ENCODE results near the gene URB2. TPM values are rescaled to one million over a fixed set of nuclear protein-coding genes. Genes with fewer than 3 reads are reported as not detected.

The URB2 gene
- polyA plus RNA-seq, 1 of the 3 experiments (the other 2 are of a cell fraction) = 8.2 TPM

GRCh38 chr1:229653420-229653819 is 27.4 kb downstream of the URB2 start:
- Histone ChIP-seq H3K27ac (ENCODE audit: low read depth in 2 of 2, low read length in 1 of 2) (no peak overlapping the region), H3K4me1 (ENCODE audit: control insufficient read depth in 1 of 2, insufficient read depth in 2 of 2, low read depth in 1 of 2, low read length in 1 of 2) (peaks cover 0 to 4% of the 10 kb centered on the region in 2 experiments; a peak in 2 of 4 replicates), H3K4me3 (ENCODE audit: low read depth in 2 of 2, low read length in 1 of 2) (no peak overlapping the region), H3F3A (replicated peaks; ENCODE audit: insufficient read depth) (no peaks in the 10 kb centered on the region), H3K27me3 (ENCODE audit: insufficient read depth) (no peaks in the 10 kb centered on the region), H3K9me2 (no peaks in the 10 kb centered on the region), H3K9ac (no peak overlapping the region), H3K4me2 (no peak overlapping the region), H3K9me3 (no peaks in the 10 kb centered on the region), H3K79me2 (ENCODE audit: insufficient read depth) (no peaks in the 10 kb centered on the region), H2AFZ (ENCODE audit: low read depth) (no peak overlapping the region), H4K20me1 (ENCODE audit: insufficient read depth) (no peaks in the 10 kb centered on the region), H3K36me3 (replicated peaks in 1 of 2; ENCODE audit: control insufficient read depth in 1 of 2, insufficient read depth in 2 of 2, low read length in 1 of 2) (peaks cover 54 to 90% of the 10 kb centered on the region in 2 experiments)
- TF ChIP-seq TAF1 (IDR thresholded peaks at IDR 0.05; ENCODE audit: borderline replicate concordance, low read depth, low read length) = no peak
- no peak for TF ChIP-seq FOXM1 (IDR thresholded peaks at IDR 0.05; ENCODE audit: low read depth)
- no peak for TF ChIP-seq TCF12 (IDR thresholded peaks at IDR 0.05)
- no peak for TF ChIP-seq YY1 (IDR thresholded peaks at IDR 0.05; ENCODE audit: low read depth)
- no peak for TF ChIP-seq MEF2A (IDR thresholded peaks at IDR 0.05; ENCODE audit: borderline replicate concordance, low read depth)
- DNase-seq = no peak
- CTCF ChIA-PET = no interaction called here
- POLR2A ChIA-PET = no interaction called here
- WGBS (ENCODE audit: low lambda C conversion rate) = 83% methylated on average over 1 of the region's 1 CpG

GRCh38 chr1:229655781-229656180 is 29.7 kb downstream of the URB2 start:
- DNase-seq = no peak
- no peaks in the 10 kb centered on the region for H3F3A ChIP-seq (replicated peaks; ENCODE audit: insufficient read depth)
- WGBS (ENCODE audit: low lambda C conversion rate) = 89% methylated on average over 5 of the region's 5 CpGs
- no peaks in the 10 kb centered on the region for H3K9me2 ChIP-seq
- H4K20me1 ChIP-seq (ENCODE audit: insufficient read depth) = no peaks in the 10 kb centered on the region
- H3K4me3 ChIP-seq (ENCODE audit: low read depth in 2 of 2, low read length in 1 of 2) = no peak overlapping the region
- no peaks in the 10 kb centered on the region for H3K9me3 ChIP-seq
- no peak overlapping the region for H2AFZ ChIP-seq (ENCODE audit: low read depth)
- no peak overlapping the region for H3K9ac ChIP-seq
- CTCF ChIA-PET = no interaction called here
- H3K4me2 ChIP-seq = no peak overlapping the region
- H3K27me3 ChIP-seq (ENCODE audit: insufficient read depth) = no peaks in the 10 kb centered on the region
- TF ChIP-seq FOXJ3 (CRISPR knock-in tag; IDR thresholded peaks at IDR 0.05) = no peak
- no peak for TF ChIP-seq FOSL2 (IDR thresholded peaks at IDR 0.05; ENCODE audit: borderline replicate concordance, low read depth)
- TF ChIP-seq YY1 (IDR thresholded peaks at IDR 0.05; ENCODE audit: low read depth) = no peak
- no peak for TF ChIP-seq IRF3 (IDR thresholded peaks at IDR 0.05; ENCODE audit: low read depth, low read length)
- TF ChIP-seq EZH2phosphoT487 (IDR thresholded peaks at IDR 0.05; ENCODE audit: borderline replicate concordance, low read depth) = no peak
- TF ChIP-seq RXRA (IDR thresholded peaks at IDR 0.05; ENCODE audit: borderline replicate concordance, low read depth) = no peak
- TF ChIP-seq TEAD4 (IDR thresholded peaks at IDR 0.05; ENCODE audit: borderline replicate concordance, insufficient read depth) = no peak
- TF ChIP-seq PBX3 (IDR thresholded peaks at IDR 0.05) = no peak
- no peak for TF ChIP-seq ZBTB33 (IDR thresholded peaks at IDR 0.05; ENCODE audit: borderline replicate concordance, low read depth)
- no peak for TF ChIP-seq RAD21 (IDR thresholded peaks at IDR 0.05; ENCODE audit: low read length)
- no peak for TF ChIP-seq RCOR1 (IDR thresholded peaks at IDR 0.05; ENCODE audit: low read length)
- no peak for TF ChIP-seq USF2 (IDR thresholded peaks at IDR 0.05; ENCODE audit: borderline replicate concordance, low read depth, low read length)
- no peak for TF ChIP-seq POLR2AphosphoS5 (IDR thresholded peaks at IDR 0.05; ENCODE audit: low read depth, low read length)
- no peak for TF ChIP-seq RFX5 (IDR thresholded peaks at IDR 0.05; ENCODE audit: low read length)
- no peak for TF ChIP-seq SMC3 (IDR thresholded peaks at IDR 0.05; ENCODE audit: low read depth, low read length)
- POLR2A ChIA-PET = no interaction called here
- no peaks in the 10 kb centered on the region for H3K79me2 ChIP-seq (ENCODE audit: insufficient read depth)
- H3K4me1 ChIP-seq (ENCODE audit: control insufficient read depth in 1 of 2, insufficient read depth in 2 of 2, low read depth in 1 of 2, low read length in 1 of 2) = peaks cover 0 to 11% of the 10 kb centered on the region in 2 experiments; a peak in 2 of 4 replicates
- H3K36me3 ChIP-seq (replicated peaks in 1 of 2; ENCODE audit: control insufficient read depth in 1 of 2, insufficient read depth in 2 of 2, low read length in 1 of 2) = peaks cover 54 to 93% of the 10 kb centered on the region in 2 experiments
- H3K27ac ChIP-seq (ENCODE audit: low read depth in 2 of 2, low read length in 1 of 2) = no peak overlapping the region

Measured in SK-N-SH (cell line).